Measurements from ENCODE around the gene CD38.

CD38 gene

GRCh38 chr4:15902746-15903145, 124.6 kb downstream of the CD38 start:
- no peak for DNase-seq
